A549 treated with AZD9567 at 1 μM for 4 hours (cell line): Measurements from ENCODE around the gene TGFB1I1. TPM values are rescaled to one million over a fixed set of nuclear protein-coding genes. Genes with fewer than 3 reads are reported as not detected.

Experiments used
- total RNA-seq: library from RNA; stranded (reverse); fragments of 200-300 nt; extraction: Qiagen RNA extraction; gene quantifications from 5 replicates; pipeline ENCODE4 v1.2.3, GENCODE V29; 2022; ENCODE audit not compliant: insufficient read depth

TGFB1I1 gene
- total RNA-seq = 36.2 to 91.1 TPM (median 45.2 TPM) in 5 replicates

DNA sequence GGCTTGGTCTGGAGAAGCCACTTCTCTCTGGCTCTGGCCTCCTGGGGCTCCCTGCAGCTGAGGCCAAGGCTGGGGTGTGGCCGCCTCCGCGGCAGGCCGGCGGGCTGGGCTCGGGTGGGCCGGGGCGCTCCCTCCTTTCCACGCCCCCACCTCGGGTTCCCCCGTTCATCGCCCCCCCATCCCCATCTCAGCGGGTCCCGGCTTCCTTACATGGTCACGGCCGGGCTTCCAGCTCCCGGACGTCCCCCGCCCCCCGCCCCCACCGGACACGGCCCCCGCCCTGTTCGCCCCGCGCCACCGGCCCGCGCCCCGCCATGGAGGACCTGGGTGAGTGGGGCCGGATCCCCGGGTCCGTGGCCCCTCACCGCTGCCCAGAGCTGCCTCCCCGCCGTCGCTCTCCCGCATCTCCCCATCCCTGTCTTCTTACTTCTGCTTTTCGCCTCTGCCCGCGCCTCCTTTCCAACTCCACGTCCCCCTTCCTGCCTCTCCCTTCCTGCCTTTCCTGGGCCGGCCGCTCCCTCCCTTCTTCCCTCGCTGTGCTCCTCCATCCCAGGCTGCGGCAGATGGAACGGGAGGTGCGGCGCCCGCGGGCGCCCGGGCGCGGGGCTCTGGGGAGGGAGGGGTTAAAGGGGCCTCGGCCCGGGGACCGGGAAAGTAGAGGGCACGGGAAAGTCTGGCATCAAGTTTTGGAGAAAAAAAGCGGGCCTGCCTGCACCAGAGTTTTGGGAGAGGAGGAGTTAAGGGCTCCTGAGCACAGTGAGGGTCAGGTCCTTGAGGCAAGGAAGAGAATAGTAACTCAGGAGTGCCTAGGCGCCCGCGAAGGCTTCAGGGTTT is at the start of gene TGFB1I1:
TGFB1I1 (plus strand) TSS at position 278 of the 834 bp plus-strand sequence; CDS start at position 315, 37 bp downstream.

DNA sequence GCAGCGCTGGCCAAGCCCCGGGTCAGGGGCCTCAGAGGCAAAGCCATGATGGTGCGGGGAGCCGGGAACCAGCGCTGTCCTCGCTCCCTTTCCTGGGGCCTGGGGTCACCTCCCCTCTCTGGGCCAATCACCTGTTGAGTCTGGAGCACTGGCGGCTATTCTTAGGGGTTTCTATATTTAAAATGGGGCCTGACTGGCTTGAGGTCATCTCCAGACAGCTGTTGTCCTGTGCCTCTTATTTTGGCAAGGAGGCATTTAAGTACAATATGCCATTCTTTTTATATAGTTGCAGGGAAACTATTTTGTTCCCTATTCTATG is 43.7 kb upstream of the TGFB1I1 start, which contains the start of gene COX6A2:
COX6A2 (minus strand) TSS at position 82 of the 319 bp plus-strand sequence; CDS start at position 47, 35 bp downstream.

DNA sequence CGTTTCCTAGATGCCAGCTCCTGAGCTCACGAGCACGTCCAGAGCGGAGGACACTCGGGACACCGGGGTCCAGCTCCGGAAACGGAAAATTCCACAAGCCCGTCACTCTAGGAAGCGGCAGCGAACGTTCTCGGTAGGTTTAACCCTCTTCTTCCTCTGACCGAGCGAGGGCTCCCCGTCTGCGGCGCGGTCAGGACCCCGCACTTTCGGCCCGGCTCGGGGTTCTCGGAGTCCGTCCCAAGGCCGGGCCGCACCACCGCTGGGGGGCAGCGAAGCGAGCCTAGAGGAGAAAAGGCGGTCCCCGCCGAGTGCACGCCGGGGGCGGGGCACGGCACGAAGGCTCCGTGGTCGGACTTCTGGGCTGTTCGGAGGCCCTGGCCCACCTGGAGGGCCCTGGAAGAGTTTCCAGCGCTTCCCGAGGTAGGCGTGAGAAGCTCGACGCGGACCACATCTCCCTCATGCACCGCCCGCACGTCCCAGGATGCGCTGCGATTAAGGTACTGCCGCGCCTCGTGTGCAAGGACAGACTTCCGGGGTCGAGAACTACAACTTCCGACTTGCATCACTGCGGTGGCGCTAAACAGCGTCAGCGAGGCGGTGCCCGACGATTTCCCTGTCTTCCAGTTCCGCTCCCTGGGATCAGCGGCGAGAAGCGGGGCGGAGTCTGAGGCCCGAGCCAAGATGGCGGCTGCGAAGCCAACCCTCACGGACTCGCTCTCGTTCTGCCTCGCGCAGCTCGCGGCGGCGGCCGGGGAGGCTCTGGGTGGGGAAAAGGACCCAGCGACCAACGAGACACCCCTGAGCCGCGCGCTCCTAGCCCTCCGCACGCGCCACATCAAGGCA is 12.9 kb upstream of the TGFB1I1 start, which contains the start of gene ARMC5:
ARMC5 (plus strand) TSS at position 658 of the 843 bp plus-strand sequence; CDS start at position 682, 24 bp downstream.

DNA sequence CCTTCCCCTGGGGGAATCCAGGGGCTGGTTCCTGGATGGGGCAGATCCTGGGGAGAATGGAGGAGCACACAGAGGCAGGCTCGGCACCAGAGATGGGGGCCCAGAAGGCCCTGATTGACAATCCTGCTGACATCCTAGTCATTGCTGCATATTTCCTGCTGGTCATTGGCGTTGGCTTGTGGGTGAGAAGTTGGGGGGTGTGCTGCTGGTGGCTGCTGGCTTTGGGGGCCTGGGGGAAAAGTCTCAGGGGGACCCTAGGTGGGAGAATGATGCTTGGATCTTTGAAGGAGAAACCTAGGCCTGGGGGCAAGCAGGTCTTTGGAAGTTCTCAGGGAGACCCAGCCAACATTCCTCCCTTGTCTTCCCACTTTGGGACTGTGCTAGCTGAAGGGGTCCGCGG is 11.1 kb downstream of the TGFB1I1 start, which contains the start of gene SLC5A2:
SLC5A2 (plus strand) TSS at position 43 of the 400 bp plus-strand sequence; CDS start at position 57, 14 bp downstream.

DNA sequence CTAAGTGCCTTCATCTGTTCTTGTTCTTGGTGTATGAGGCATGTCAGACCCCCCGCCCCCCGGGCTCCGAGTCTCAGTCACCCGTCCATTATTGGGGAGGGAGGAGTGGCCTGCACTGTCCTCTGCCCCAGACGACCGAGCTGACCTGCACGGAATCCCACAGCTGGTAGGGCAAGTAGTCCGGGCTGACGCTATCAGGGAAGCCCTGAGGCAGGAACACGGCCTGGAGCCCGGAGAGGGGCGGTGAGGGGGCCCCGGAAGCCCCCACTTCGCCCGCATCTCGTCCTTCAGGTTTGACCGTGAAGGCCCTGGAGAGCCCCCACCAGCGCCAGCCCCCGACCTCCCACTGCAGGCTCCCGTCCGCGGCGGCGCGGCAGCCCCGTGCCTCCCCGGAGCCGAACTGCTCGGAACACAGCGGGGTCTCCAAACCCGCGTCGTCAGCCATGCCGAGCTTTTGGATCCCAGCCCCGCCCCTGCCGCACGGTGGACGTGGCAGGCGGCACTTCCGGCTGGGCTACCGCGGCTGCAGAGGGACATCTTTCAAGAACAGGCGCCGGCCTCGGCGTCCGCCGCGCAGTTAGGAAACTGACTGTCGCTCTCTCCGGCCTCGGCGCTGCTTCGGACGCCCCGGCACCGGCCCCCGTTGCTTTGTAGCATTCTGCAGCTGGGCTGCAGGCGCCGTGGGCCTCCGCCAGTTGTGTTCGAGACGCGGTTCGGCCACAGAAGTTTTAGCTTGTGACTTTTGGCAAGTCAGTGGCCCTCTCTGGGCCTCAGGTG is 36.2 kb downstream of the TGFB1I1 start, which contains the start of gene RUSF1:
RUSF1 (minus strand) TSS at position 463 of the 777 bp plus-strand sequence; CDS start at position 445, 18 bp downstream.

Other genes with a start within 250 kb of the TGFB1I1 start
- 1.4 to 2.4 TPM (median 1.8 TPM) in 4 of 5 replicates, not detected in the other for gene ITGAM, start 212.2 kb upstream of the TGFB1I1 start, total RNA-seq
- 0.85 to 1.7 TPM (median 1.3 TPM) in 4 of 5 replicates, not detected in the other for gene ITGAX, start 117.0 kb upstream of the TGFB1I1 start, total RNA-seq
- gene ITGAD, start 78.8 kb upstream of the TGFB1I1 start, total RNA-seq = not detected in 5 replicates
- not detected in 5 replicates for gene COX6A2, start 43.8 kb upstream of the TGFB1I1 start, total RNA-seq
- gene ZNF843, start 29.4 kb upstream of the TGFB1I1 start, total RNA-seq = 0.09 to 0.20 TPM (median 0.13 TPM) in 4 of 5 replicates, not detected in the other
- 7.0 to 13.3 TPM (median 10.6 TPM) in 5 replicates for gene ARMC5, start 12.7 kb upstream of the TGFB1I1 start, total RNA-seq
- gene SLC5A2, start 11.0 kb downstream of the TGFB1I1 start, total RNA-seq = 0.13 to 0.56 TPM (median 0.38 TPM) in 4 of 5 replicates, not detected in the other
- gene RUSF1, start 36.2 kb downstream of the TGFB1I1 start, total RNA-seq = 34.9 to 59.2 TPM (median 55.7 TPM) in 5 replicates
- not detected in 5 replicates for gene AHSP, start 55.7 kb downstream of the TGFB1I1 start, total RNA-seq